B cell (primary cell): ENCODE results near the gene TAT. TPM values are rescaled to one million over a fixed set of nuclear protein-coding genes. Genes with fewer than 3 reads are reported as not detected.

Experiments used
- ATAC-seq: fragments of 200-7000 bp; cut with Tn5 transposase; one replicate; pipeline ENCODE4 v1.10.0; 2021; ENCODE audit warnings: low read depth, mild to moderate bottlenecking, moderate number of reproducible peaks, moderate library complexity
- CTCF ChIA-PET: fragments of 350-600 bp; sonication (Branson Sonifier 250); formaldehyde crosslinking; loops from one replicate; lab custom pipeline; 2021; ENCODE audit warnings: antibody characterized with exemption, inconsistent platforms; lab: Charles Lee
- POLR2A ChIA-PET: fragments of 350-600 bp; sonication (Branson Sonifier 250); formaldehyde crosslinking; loops from one replicate; lab custom pipeline; 2021; ENCODE audit warnings: antibody characterized with exemption; lab: Charles Lee
- DNase-seq: peaks from one replicate; pipeline ENCODE4 v3.0.0; 2013
- H2AFZ ChIP-seq: 2 replicates; pipeline ENCODE4 v1.6.1; 2012; ENCODE audit warnings: mild to moderate bottlenecking, low read depth, low read length; ENCODE audit not compliant: insufficient read depth, poor library complexity, severe bottlenecking
- H3K27ac ChIP-seq, 2 donors: 1 replicate in 1 of 2; 2 replicates in 1 of 2; pipeline ENCODE4 v1.5.1; 2012 to 2013; ENCODE audit warnings: low read length in 2 of 2, mild to moderate bottlenecking in 2 of 2, moderate library complexity in 1 of 2
- H3K27me3 ChIP-seq, 4 experiments: fragments of 200-600 bp in 1 of 4; sonication (generic) in 1 of 4; replicated peaks in 1 of 4; 1 replicate in 2 of 4; 2 replicates in 2 of 4; pipeline versions ENCODE4 v1.6.1 to v1.7.0; 2013 to 2016; ENCODE audit warnings: low read length in 3 of 4, mild to moderate bottlenecking in 2 of 4, mixed read lengths in 1 of 4, moderate library complexity in 1 of 4; ENCODE audit not compliant: insufficient read depth in 4 of 4, control insufficient read depth in 3 of 4; ENCODE audit errors: control extremely low read depth in 1 of 4
- H3K36me3 ChIP-seq, 2 experiments: replicated peaks in 1 of 2; 1 replicate in 1 of 2; 2 replicates in 1 of 2; pipeline versions ENCODE4 v1.6.1 to v1.7.1; 2013; ENCODE audit warnings: low read length in 1 of 2; ENCODE audit not compliant: insufficient read depth in 2 of 2, control insufficient read depth in 1 of 2; ENCODE audit errors: control extremely low read depth in 1 of 2, extremely low read depth in 1 of 2
- H3K4me1 ChIP-seq, 2 donors: fragments of 200-600 bp in 1 of 2; sonication (generic) in 1 of 2; 1 replicate in 1 of 2; 2 replicates in 1 of 2; pipeline versions ENCODE4 v1.5.1 to v1.6.1; 2013 to 2017; ENCODE audit warnings: low read length in 2 of 2; ENCODE audit not compliant: control insufficient read depth in 2 of 2, insufficient read depth in 2 of 2
- H3K4me2 ChIP-seq: replicated peaks from 2 replicates; pipeline ENCODE3; 2012; ENCODE audit warnings: mild to moderate bottlenecking, low read depth, low read length; ENCODE audit not compliant: poor library complexity, severe bottlenecking
- H3K4me3 ChIP-seq, 5 experiments: fragments of 200-600 bp in 1 of 5; sonication (generic) in 1 of 5; 1 replicate in 3 of 5; 2 replicates in 2 of 5; pipeline versions ENCODE4 v1.5.1 to v1.7.0; 2011 to 2016; ENCODE audit warnings: low read length in 4 of 5, mild to moderate bottlenecking in 4 of 5, low read depth in 2 of 5, control low read depth in 1 of 5, moderate library complexity in 1 of 5; ENCODE audit not compliant: insufficient read depth in 1 of 5; ENCODE audit errors: control extremely low read depth in 1 of 5, extremely low read depth in 1 of 5
- H3K79me2 ChIP-seq: fragments of 200-600 bp; sonication (generic); one replicate; pipeline ENCODE4 v1.6.0; 2016; ENCODE audit warnings: low read length; ENCODE audit not compliant: control insufficient read depth, insufficient read depth
- H3K9ac ChIP-seq: fragments of 200-600 bp; sonication (generic); 2 replicates; pipeline ENCODE4 v1.6.1; 2017; ENCODE audit warnings: mild to moderate bottlenecking, low read length, moderate library complexity
- H3K9me3 ChIP-seq, 3 donors: one replicate each; pipeline versions ENCODE4 v1.6.1 to v1.7.1; 2013; ENCODE audit warnings: low read length in 2 of 3; ENCODE audit not compliant: control insufficient read depth in 2 of 3, insufficient read depth in 1 of 3; ENCODE audit errors: control extremely low read depth in 1 of 3
- H4K20me1 ChIP-seq: 2 replicates; pipeline ENCODE4 v1.6.0; 2012; ENCODE audit warnings: mild to moderate bottlenecking, low read length; ENCODE audit not compliant: insufficient read depth, control insufficient read depth, poor library complexity, severe bottlenecking
- H3K27ac Mint-ChIP-seq: one replicate; pipeline ENCODE4 v1.8.0; 2021; ENCODE audit warnings: mixed read lengths
- H3K27me3 Mint-ChIP-seq: one replicate; pipeline ENCODE4 v1.8.0; 2021; ENCODE audit warnings: mixed read lengths
- H3K4me1 Mint-ChIP-seq: one replicate; pipeline ENCODE4 v1.8.0; 2021; ENCODE audit warnings: mixed read lengths
- H3K4me3 Mint-ChIP-seq: one replicate; pipeline ENCODE4 v1.8.0; 2021; ENCODE audit warnings: mixed read lengths
- H3K9me3 Mint-ChIP-seq: one replicate; pipeline ENCODE4 v1.8.0; 2022; ENCODE audit warnings: mixed read lengths; ENCODE audit not compliant: insufficient read depth
- EZH2 ChIP-seq: IDR thresholded peaks from 2 replicates; pipeline ENCODE4 v1.6.1; 2012; ENCODE audit warnings: borderline replicate concordance, low read depth, mild to moderate bottlenecking, moderate library complexity, low read length; ENCODE audit not compliant: insufficient read depth, poor library complexity, severe bottlenecking
- WGBS: methylation state at CpG from one replicate; pipeline ENCODE4 v1.1.5; 2013; ENCODE audit warnings: missing lambda C conversion rate; ENCODE audit not compliant: insufficient coverage; 5-methylcytosine and 5-hydroxymethylcytosine counted together
- intact Hi-C: fragments of 100-400 bp; cut with micrococcal nuclease; formaldehyde crosslinking; loops from one replicate; pipeline ENCODE4 v1.10.0; 2022
- polyA plus RNA-seq: library from polyadenylated mRNA; depleted of rRNA; stranded (reverse); fragments of >200 nt; gene quantifications from 2 replicates; pipeline ENCODE4 v1.2.3, GENCODE V29; 2012
- total RNA-seq, 2 donors: library from RNA; stranded (reverse); fragments of 120-200 nt in 1 of 2; gene quantifications; 1 replicate in 1 of 2; 2 replicates in 1 of 2; pipeline versions ENCODE4 v1.2.3 to v1.2.4, GENCODE V29; 2013 to 2022
- TF ChIP-seq, protein P1 (sequence below): fragments of 200-600 bp; IDR thresholded peaks from one replicate; pipeline ENCODE4 v1.8.0; 2022; ENCODE audit warnings: antibody characterized with exemption, mild to moderate bottlenecking

TAT gene
- total and polyA plus RNA-seq, 2 donors (not counting 1 experiment from before 2014, with no cell fraction given), result not detected

DNA sequence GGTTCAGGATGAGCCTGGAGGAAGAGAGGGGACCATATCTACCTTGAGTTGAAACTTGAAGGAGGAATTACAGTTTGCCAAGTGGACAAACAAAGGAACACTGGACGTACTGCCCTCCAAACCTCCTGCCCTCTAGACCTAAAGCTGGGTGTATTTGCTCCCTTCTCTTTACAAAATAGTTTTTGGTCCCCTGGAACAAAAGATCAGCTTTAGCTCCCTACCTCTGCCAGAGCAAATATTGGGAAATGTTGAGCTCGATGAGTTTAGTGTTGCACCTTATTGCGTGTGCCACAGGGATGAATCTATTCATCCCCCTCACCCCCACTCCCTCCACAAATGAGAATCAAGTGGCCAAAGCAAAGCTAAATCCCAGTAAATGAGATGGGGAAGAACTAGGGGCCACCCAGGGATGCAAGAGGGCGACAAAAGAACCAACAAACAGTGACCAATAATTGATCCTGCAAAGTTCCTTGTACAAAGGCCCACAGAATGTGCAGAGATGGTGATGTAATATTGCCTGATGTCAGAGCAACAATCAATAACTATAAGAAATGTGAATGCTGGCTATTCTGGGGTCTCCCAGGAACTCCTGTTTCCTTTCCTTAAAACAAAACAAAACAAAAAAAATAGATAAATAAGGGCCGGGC, 17.2 kb upstream of the TAT start:
- ATAC-seq, result no peak
- H3K27me3 Mint-ChIP-seq, result peaks cover 22% of the 10 kb centered on the region
- H3K27ac Mint-ChIP-seq, result no peak overlapping the region
- intact Hi-C loops, result no loop called here
- no peak overlapping the region for H3K4me2 ChIP-seq
- H4K20me1 ChIP-seq, result no peaks in the 10 kb centered on the region
- no peaks in the 10 kb centered on the region for H3K4me1 ChIP-seq
- no peak overlapping the region for H3K9ac ChIP-seq
- no peak overlapping the region for H3K27ac ChIP-seq
- H3K79me2 ChIP-seq, result no peaks in the 10 kb centered on the region
- TF ChIP-seq, protein P1, sequence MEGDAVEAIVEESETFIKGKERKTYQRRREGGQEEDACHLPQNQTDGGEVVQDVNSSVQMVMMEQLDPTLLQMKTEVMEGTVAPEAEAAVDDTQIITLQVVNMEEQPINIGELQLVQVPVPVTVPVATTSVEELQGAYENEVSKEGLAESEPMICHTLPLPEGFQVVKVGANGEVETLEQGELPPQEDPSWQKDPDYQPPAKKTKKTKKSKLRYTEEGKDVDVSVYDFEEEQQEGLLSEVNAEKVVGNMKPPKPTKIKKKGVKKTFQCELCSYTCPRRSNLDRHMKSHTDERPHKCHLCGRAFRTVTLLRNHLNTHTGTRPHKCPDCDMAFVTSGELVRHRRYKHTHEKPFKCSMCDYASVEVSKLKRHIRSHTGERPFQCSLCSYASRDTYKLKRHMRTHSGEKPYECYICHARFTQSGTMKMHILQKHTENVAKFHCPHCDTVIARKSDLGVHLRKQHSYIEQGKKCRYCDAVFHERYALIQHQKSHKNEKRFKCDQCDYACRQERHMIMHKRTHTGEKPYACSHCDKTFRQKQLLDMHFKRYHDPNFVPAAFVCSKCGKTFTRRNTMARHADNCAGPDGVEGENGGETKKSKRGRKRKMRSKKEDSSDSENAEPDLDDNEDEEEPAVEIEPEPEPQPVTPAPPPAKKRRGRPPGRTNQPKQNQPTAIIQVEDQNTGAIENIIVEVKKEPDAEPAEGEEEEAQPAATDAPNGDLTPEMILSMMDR, result no peak
- TF ChIP-seq EZH2, result no peak
- no peaks in the 10 kb centered on the region for H3K4me1 Mint-ChIP-seq
- H3K4me3 Mint-ChIP-seq, result no peak overlapping the region
- H2AFZ ChIP-seq, result no peak overlapping the region
- no peaks in the 10 kb centered on the region for H3K36me3 ChIP-seq
- no peaks in the 10 kb centered on the region for H3K9me3 Mint-ChIP-seq
- no peaks in the 10 kb centered on the region for H3K9me3 ChIP-seq
- ChIA-PET CTCF (no interaction called here), POLR2A (no interaction called here)
- no peak for DNase-seq
- peaks cover 0 to 12% (median 3%) of the 10 kb centered on the region in 4 experiments for H3K27me3 ChIP-seq
- no peak overlapping the region for H3K4me3 ChIP-seq
- WGBS, result 100% methylated on average over 3 of the region's 5 CpGs
